NCI-H2107 treated with DMSO at 0.1 percent for 48 hours (cell line): ENCODE data around the gene ULBP2.

Experiments used
- DNase-seq: peaks from one replicate; lab custom pipeline; 2025; ENCODE audit not compliant: unreplicated experiment; lab: John Stamatoyannopoulos, UW

Gene ULBP2, protein sequence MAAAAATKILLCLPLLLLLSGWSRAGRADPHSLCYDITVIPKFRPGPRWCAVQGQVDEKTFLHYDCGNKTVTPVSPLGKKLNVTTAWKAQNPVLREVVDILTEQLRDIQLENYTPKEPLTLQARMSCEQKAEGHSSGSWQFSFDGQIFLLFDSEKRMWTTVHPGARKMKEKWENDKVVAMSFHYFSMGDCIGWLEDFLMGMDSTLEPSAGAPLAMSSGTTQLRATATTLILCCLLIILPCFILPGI

DNA sequence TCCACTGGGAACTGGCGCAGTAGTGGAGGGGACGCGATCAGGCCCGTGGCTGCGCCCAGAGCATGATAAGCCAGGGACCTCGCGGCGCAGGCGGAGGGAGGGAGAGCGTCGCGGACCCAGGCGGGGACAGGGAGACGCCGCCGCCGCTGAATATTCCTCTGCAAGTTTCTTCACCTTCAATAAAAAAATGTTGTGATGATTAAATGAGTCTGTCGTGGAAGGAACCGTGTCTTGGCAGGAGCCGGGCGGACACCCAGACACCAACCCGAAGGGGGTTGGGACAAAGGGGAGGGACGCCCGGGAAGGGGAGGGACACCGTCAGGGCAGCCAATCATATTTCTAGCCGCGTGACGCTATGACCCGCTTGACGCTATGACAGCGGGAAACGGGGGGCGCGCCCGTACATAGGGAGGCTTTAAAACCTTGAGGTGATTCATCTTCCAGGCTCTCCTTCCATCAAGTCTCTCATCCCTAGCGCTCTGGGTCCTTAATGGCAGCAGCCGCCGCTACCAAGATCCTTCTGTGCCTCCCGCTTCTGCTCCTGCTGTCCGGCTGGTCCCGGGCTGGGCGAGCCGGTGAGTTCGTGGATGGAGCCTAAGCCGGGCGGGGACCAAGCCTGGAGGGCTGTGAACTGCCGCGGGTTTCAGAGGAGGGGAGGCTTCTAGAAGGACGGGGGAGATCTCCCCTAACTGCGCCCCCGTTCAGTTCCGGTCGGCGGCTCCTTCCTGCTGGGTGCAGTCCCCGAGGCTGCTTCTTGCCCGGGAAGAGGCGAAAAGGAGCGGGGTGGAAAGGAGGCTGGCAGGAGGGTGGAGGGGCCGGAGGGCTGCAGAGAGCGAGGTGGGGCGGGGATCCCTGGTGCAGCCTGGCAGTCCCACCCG lies at the start of gene ULBP2:
Gene ULBP2 (plus strand): TSS at position 432 of the 878 bp plus-strand sequence. CDS start 59 bp downstream, at position 491.
- peak; percentile 71 for DNase-seq

DNA sequence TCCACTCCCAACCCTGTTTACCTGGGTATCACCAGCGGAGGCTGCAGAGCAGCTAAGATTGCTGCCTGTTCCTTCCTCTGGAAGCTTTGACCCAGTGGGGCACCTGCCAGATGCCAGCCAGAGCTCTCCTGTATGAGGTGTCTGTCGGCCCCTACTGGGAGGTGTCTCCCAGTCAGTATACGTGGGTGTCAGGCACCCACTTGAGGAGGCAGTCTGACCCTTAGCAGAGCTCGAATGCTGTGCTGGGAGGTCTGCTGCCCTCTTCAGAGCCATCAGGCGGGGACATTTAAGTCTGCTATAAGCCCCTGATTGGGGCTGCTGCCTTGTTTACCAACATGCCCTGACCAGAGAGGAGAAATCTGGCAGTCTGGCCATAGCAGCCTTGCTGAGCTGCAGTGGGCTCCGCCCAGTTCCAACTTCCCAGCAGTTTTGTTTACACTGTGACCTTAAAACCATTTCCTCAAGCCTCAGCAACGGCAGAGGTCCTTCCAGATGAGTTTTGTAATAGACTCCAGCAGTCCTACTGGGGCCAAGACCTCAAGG lies 46.7 kb upstream of the ULBP2 start:
- DNase-seq, result no peak

DNA sequence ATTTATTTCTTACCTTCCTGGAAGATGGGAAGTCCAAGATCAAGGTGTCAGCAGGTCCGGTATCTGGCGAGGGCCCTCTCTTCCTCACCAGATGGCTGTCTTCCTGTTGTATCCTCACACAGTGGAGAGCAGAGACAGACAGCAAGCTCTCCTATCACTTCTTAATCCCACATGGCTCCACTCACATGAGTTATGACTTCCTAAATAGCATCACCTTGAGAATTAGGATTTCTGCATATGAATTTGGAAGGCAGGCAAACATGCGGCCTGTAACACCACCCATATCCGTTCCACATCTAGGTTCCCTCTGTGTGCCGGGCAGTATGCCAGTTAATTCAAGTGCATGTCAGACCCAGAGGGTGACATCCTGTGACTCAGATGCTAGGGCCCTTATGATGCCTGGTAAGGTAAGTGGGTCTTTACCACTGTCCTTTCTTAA lies 46.0 kb upstream of the ULBP2 start:
- DNase-seq, result no peak

DNA sequence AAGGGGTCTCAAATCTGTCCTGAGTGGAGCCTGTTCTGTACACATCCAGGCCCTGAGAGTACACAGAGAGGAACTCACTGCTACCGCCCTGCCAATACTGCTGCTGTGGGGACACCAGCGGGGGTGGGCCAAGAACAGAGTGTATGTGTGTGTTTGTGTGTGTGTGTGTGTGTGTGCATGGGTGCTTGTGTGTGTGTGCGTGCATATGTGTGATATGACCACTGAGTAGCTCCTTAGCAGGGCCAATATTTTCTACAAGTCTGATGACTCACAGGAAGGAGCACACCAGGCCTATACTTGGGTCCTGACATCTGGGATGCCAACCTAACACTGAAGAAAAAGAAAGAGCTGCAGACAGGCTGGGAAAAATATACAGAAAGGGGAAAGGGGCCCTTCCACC lies 45.3 kb upstream of the ULBP2 start:
- DNase-seq, result no peak

DNA sequence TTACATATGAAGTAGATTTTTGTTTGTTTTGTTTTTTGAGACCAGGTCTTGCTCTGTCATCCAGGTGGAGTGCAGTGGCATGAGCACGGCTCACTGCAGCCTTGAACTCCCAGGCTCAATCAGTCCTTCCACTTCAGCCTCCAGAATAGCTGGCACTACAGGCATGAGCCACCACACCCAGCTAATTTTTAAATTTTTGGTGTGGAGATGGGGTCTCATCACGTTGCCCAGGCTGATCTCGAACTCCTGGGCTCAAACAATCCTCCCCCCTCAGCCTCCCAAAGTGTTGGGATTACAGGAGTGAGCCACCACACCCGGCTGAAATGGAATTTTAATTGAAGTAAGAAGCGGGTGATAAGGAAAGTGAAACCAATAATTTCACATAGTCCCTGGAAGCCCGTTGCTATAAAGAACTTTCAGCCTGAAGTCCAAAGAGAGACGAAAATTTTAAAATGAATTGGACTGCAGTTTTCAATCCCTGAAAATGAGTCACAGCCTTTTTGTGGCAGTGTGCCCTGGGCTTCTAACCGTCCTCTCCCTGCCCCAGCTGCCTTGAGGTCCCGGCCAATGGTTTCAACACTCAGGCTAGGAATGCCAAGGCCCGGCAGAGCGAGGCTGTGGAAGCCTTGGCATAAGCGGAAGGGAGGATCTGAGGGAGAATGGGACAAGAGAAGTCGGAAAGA lies 44.7 kb upstream of the ULBP2 start:
- DNase-seq, result no peak

DNA sequence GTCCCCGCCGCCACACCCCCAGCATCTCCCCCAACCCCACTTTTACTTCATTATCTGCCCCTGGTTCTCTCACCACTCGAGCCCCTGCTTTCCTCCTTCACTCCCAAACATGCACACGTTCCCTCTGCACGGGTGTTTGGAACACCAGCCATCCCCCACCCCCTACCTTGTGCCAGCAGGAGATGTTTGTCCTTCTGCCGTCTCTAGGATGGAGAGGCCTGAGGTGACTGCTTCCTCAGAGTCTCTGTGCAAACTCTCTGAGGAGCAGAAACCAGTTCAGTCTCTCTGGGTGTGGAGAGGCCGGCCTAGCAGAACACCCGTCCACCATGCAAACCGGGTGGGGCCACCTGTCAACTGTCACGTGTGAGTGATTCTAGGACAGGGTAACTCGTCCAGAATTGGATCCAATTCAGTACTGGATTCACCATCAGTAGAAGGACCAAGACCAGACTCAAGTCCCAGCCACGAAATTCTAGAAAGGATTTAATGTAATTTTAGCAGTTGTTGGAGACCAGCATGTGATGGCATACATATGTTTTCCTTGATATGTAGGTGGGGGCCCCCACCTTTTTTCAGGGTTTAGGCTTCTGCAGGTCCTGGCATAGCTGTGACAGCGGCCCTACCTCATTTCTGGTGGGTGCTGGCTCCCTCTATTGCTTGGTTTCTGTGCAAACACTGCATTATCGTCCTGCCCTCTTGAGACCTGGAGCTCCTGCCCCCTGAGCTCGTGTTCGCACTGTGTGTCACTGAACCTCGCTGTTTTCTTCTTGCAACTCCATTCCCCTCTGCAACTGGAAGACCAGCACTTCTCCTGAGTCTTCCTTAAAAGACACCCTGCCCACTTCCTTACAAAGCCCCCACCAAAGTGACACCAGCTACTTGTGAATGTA lies 43.7 kb upstream of the ULBP2 start, which contains the start of gene RAET1E:
Gene RAET1E (minus strand): TSS at position 259 of the 890 bp plus-strand sequence. CDS start 7,212 bp downstream, outside the sequence.
- no peak for DNase-seq

DNA sequence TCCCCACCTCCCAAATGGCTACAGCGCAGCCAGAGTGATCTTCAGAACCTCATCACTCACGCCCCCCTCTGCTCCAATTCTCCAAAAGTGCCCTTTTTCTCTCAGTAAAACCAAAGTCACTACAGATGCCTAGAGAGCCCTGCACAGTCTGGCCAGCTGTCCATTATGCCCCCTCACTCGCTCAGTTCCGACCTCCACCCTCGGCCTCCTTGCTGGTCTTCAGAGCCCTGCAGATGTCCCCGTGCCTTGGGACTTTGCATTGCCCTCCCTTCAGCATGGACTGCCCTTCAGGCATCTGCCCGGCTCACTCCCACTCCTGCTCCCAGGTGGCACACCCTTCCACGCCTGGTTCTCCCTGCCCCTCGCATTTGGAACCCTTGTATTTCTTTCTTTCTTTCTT lies 42.8 kb upstream of the ULBP2 start:
- DNase-seq, result no peak

DNA sequence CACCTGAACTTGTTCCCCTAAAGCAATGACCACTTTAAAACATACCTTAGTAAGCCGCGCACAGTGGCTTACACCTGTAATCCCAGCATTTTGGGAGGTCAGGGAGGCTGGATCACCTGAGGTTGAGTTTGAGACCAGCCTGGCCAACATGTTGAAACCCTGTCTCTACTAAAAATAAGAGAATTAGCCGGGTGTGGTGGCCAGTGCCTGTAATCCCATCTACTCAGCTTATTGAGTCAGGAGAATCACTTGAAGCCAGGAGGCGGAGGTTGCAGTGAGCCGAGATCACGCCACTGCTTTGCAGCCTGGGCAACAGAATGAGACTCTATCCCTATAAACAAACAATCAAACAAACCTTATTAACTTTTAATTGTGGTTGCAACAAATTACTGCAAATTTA lies 42.3 kb upstream of the ULBP2 start:
- no peak for DNase-seq

DNA sequence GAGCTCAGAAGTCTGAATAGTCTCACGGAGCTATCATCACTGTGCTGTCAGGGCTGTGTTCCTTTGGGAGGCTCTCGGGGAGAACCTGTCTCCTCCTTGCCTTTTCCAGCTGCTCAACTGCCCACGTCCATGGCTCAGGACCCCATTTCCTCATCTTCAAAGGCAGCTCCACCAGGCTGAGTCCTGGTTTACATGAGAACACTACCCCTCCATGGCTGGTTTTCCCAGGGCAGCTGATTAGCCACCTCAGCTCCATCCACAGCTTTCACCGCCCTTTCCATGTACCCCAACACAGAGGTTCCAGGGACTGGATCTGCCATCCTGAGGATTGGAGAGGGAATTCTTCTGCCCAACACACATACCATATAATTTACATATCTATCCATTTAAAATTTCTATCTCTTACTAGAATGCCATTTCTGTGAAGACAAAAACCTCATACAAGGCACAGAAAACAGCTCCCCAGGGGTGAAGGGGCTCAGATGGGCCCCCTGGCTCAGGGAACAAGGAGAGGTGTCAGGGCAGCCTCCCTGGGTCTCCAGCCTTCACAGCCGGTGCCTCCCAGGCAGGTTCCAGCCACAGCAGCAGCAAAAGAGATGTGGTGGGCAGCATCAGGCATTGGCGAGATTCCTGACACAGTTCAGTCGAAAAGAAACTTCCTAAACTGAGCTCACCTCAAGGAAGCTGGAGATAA lies 41.7 kb upstream of the ULBP2 start:
- no peak for DNase-seq

DNA sequence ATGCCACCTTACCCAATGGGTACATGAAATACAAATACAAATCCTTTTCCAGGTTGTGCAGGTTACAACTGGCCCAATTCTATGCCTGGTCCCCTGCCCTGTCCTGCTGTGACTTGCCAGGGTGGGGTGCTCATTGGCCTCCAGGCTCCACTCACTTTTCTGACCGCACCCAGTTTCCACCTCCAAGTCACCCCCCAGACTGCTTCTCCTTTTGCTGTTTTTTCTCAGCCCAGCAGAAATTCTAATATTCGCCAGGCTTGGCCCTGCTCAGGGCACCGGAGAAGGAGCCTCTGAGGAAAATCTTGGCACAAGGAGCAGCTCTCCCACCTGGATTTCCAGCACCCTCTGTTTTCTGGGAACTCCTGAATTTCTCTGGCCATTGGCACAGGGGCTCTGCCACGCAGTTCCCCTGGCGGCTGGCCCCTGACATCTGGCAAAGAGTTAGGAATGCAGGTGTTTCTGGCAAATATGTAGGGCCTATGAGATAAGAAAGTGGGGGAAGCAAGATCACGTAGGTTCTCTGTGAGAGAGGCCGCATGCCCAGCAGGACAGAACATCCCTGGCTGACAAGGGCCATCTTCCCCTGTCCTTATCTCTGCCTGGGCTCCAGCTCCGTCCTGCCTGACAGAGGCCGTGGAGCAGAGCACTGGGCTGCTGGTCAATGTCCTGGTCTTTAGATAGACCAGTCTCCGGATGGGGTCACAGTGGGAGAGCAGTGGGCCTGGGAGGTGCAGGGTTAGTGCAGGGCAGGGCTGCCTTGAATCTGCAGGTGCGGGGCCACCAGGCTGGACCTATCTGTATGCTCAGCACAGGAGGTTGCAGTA lies 41.0 kb upstream of the ULBP2 start:
- DNase-seq, result no peak

DNA sequence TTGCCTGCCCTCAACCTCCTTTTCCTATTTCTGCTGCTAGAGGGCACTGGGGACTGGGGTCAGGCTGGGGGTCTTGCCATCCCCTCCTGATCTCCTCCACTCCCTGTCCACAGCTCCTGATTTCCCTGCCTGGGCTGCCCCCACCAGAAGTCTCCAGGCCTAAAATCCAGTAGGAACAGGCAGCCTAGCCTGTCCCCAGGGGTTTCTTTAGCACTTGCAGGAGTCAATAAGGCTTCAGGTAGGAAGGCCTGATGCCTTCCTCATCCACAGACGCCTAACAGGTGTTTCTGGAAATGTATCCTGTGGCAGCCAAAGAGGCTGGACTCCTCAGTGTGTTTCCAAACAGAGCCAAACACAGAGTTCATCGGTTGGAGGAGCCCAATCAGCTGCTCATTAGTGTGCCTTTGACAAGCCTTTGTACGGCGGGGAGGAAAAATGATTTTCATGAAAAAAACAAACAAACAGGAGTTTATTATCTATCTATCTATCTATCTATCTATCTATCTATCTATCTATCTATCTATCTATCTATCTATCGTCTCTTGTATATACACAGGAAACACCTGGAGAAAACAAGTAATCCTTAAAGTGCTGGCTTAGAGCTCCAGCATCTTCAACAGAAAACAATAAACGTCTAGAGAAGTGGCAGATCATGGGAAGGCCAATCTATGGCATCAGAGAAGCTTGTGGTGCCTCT lies 40.2 kb upstream of the ULBP2 start:
- peak; percentile 29 for DNase-seq

DNA sequence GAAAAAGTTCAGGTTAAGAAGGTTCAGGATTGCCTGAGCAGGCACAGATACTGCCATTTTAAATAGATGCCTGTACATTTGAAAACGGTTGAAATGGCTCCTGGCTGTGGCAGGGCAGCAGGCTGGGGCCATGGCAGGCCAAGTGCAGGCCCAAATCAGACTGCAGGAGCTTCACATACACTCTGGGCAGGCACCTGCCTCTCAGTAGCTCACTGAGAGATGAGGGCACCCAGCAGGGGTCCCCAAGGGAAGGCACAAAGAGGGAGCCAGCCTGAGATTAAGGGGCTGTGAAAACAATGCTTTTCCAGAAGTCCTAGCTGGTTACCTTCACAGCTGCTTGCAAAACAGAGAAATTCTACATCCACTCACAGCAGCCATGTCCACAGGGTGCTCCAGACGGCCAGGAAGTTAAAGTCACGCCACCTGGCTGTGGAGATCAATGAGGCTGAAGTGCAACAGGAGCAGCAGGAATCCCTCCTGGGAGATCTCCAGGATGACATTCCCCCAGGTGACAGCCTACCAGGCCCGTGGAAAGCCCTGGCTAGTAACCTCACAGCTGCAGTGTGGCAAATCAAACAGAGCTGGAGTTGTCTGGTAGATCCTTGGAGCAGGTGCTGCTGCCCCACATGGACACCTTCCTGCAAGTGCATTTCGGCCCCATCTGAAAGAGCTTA lies 37.7 kb upstream of the ULBP2 start:
- peak; percentile 85 for DNase-seq

DNA sequence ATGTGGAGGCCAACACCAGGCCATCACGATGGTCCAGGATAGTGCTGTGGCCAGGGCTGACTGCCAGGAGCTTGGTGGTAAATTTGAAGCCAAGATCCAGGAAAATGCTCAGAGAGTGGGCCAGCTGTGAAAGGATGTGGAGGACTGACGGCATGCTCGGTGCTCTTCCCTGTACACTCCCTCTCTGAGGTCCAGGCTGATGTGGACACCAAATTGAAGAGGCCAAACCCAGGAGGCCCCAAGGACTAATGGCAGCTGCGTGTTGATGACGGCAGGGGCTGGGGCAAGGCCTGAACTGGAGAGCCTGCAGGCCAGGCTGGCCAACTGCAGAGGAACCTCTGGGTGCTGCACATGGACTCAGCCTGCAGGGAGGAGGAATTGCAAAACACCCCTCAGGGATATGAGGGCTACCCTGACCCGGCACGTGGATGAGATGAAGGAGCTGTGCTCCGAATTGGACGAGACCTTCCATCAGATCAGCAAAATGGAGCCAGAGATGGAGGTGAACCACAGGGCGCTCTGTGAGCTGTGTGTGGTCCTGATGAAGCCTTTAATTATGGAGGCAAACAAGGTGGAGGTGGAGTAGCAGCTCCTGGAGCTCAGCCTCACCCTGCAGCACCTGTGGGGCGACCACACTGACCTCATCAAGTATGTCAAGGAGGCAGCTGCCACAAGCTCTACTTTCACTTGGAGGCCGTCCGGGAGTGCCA lies 37.0 kb upstream of the ULBP2 start:
- peak; percentile 39 for DNase-seq

DNA sequence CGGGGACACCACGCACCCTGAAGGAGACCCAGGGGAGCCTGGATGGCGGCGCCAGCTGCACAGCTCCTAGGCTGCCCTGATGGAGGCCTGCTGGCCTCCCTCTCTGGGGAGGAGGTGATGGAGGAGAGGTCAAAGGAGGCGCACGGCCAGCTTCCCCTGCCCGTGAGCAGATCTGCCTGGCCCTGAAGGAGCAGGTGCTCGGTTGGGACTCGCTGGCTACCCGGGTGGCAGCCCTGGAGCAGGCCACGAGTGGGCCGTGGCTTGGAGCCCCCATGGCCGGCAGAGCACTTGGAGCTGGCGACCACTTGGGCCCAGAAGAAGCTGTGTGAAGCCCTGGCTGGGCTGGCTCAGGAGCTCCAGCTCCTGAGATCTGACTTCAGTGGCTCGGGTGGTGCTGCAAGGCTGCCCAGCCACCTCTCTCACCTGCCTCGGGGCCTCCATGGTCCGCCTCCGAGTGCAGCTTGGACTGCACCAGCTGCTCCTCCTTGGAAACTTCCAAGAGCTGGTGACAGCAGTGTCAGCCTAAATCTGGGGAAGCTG lies 36.4 kb upstream of the ULBP2 start:
- no peak for DNase-seq

DNA sequence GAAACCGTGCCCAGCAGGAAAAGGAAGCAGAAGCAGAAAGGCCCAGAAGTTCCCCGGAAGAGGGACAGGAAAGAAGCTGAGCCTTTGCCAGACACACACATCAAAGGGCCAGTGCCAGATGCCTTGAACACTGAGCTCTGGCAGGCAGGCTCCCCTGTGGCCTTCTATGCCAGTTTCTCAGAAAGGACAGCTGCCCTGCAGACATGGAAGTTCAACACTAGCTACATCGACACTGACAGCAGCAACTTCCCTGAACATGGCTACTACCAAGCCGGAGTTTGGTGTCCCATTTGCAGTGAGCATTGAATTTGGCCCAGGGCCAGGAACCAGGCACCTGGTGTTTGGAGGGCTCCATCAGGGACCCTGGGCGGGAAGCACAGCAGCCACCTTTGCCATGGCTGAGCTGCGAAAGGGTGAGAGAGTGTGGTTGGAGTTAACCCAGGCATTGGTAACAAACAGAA lies 35.9 kb upstream of the ULBP2 start:
- DNase-seq, result no peak

DNA sequence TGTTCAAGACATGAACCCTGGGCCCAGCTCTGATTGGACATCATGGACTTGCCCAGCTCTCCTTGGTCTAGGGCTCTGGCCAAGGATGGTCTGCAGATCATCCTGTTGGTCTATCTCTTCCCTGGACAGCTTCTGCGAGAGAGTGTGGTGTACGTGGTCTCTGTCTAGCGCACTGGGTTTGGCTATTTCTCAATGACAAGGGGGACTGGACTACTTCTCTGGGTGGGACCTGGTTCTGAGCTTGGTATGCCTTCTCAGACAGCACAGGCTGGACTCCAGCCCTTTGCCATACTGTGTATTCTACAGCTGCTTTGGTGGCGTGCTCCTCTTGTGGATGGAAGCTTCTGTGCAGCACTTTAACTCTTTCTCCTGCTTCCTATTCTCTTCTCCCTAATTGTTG lies 35.4 kb upstream of the ULBP2 start:
- no peak for DNase-seq

DNA sequence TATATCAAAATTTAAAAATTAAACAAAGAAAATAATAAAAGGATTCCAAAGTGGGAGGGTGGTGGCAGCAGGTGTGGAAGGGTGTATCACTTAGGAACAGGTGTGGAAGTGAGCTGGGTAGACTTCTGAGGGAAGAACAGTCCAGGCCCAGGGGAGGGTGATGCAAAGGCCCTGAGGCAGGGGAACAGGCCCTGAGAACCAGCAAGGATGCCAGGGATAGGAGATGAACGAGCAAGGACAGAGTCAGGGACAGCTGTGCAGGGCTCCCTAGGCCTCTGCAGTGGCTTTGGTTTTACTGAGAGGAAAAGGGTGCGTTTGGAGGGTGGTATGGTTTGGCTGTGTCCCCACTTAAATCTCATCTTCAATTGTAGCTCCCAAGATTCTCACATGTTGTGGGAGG lies 34.5 kb upstream of the ULBP2 start:
- DNase-seq, result no peak
